Peyer's patch (tissue), 4 donors: ENCODE results near the gene IFFO2.

Experiments
- POLR2A ChIP-seq, 2 donors: fragments of 450-650 bp; IDR thresholded peaks; one replicate each; pipeline ENCODE4 v1.5.1; 2017; ENCODE audit warnings: antibody characterized with exemption in 2 of 2, mild to moderate bottlenecking in 2 of 2, moderate library complexity in 2 of 2
- TF ChIP-seq, protein P1 (sequence below), 6 experiments: fragments of 450-650 bp in 4 of 6; fragments of 200-600 bp in 2 of 6; sonication (generic) in 1 of 6; IDR thresholded peaks; one replicate each; pipeline ENCODE4 v1.5.1; 2017 to 2019; ENCODE audit warnings: antibody characterized with exemption in 6 of 6, mild to moderate bottlenecking in 3 of 6, moderate library complexity in 1 of 6

DNA sequence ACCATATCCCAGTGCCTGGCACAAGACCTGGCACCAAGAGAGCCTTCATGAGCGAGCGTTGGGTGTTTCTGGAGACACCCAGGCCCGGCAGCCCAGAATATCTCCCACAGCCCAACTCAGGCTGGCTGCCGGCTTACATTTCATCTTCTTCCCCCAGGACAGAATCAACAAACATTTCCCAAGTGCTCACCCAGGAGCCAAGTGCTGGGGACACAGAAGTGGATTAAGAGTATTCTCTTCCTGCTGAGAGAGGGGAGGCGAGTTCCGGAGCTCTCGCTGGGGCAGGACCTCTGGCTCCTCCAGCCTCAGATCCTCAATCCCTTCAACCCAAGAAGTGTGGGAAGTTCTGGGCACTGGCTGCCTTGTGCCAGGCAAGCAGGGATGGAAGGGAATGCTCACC, 23.6 kb downstream of the IFFO2 start:
- TF ChIP-seq, protein P1, sequence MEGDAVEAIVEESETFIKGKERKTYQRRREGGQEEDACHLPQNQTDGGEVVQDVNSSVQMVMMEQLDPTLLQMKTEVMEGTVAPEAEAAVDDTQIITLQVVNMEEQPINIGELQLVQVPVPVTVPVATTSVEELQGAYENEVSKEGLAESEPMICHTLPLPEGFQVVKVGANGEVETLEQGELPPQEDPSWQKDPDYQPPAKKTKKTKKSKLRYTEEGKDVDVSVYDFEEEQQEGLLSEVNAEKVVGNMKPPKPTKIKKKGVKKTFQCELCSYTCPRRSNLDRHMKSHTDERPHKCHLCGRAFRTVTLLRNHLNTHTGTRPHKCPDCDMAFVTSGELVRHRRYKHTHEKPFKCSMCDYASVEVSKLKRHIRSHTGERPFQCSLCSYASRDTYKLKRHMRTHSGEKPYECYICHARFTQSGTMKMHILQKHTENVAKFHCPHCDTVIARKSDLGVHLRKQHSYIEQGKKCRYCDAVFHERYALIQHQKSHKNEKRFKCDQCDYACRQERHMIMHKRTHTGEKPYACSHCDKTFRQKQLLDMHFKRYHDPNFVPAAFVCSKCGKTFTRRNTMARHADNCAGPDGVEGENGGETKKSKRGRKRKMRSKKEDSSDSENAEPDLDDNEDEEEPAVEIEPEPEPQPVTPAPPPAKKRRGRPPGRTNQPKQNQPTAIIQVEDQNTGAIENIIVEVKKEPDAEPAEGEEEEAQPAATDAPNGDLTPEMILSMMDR (IDR thresholded peaks at IDR 0.05) = no peak
- TF ChIP-seq POLR2A (IDR thresholded peaks at IDR 0.05) = no peak
